Hematopoietic multipotent progenitor cell treated with erythropoietin and hydrocortisone succinate and interleukin-3 and kit ligand, for 8 days (in vitro differentiated cells): Measurements from ENCODE around the gene SEMA5A.

Source experiments
- DNase-seq: peaks from one replicate; pipeline ENCODE4 v3.0.0-alpha.2; 2015

Gene SEMA5A

GRCh38 chr5:9040475-9040874, 505.4 kb downstream of the SEMA5A start:
- no peak for DNase-seq

DNA sequence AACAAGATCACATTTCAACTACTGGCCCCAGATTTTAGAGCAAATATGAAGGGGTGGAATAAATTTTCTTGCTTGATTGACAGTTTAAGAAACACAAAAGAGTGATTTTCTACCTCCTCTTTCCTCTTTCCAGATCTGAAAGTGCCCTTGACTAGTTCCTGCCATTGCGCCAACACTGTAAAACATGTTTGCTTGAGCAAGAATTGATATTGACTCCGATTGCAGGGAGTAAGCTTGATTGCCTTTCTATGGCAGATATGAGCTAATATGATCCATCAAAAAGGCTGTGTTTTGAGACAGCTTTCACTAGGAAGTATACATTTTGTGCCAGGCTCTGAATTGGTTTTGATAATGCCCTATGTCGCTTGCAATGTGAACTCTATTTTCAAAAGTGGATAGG, 508.8 kb downstream of the SEMA5A start:
- no peak for DNase-seq

- DNase-seq, result no peak
These were observed 510.5 kb downstream of the SEMA5A start for GRCh38 chr5:9035346-9035745.

- DNase-seq, result no peak
These were observed 511.2 kb downstream of the SEMA5A start for GRCh38 chr5:9034649-9035048.

DNA sequence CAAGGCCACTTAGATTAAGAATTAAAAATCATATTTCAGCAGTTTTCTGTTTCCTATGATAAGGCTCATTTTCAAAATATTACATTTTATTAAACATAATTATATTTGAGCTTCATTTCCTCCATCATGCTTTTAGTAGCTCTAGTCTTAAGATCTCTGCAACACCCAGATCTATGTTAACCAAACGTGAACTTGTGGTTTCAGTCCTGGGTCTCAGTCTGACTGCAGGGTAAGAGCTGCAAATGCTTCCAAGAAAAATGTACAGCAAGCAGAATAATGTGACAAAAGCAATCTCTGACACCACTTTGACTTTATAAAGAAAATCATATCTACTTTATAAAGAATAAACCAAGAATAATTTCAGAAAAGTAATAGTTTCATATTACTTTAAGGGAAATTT, 512.4 kb downstream of the SEMA5A start:
- DNase-seq, result no peak

DNA sequence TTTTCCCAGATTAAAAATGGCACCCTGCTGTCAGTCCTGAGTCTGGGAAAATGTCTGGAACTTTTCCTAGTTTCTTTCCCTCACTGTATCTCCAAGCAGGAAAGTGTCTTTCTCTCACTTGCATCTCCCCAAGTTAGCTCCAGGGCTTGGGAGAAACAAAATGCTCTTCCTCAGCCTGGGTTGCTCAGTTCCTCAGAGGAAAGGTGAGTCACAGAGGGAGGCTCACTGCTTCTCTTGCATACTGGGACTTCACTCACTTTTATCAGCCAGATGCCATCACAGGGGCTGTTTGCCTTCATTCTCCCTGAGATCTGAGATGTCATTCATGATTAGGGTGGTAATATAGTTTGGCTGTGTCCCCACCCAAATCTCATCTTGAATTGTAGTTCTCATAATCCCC, 519.9 kb downstream of the SEMA5A start:
- DNase-seq, result no peak

- no peak for DNase-seq
These were observed 524.9 kb downstream of the SEMA5A start for GRCh38 chr5:9020996-9021395.

- DNase-seq, result no peak
These were observed 530.0 kb downstream of the SEMA5A start for GRCh38 chr5:9015937-9016270.

DNA sequence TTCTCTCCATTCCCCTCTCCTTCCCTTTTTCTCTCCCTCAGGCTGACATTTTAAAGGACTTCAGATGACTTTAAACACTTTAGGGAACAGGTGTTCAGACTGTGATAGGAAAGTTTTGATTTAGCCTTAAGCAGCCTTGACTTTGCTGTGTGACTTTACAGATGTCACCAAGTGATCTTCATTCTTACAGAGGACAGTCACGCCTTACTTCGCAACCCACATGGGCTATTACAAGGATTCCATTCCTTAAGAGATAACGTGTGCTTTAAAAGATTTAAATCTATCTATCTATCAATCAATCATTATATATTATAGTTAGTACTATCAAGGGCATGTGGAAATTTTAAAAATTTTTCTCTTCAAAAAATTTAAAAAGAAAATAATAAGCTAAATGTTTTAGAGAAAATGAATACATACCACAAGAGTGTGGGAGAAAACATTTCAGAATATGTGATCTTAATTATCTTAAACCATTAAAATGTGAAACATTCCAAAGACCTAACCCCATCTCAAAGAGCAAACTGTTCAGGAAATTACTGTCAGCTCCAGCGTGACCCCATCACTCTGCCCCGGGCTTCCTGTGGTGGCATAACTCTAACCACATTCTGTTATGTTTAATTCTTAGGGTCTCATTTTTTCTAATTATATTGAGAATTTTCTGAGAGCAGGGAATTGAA, 530.5 kb downstream of the SEMA5A start:
- DNase-seq, result no peak

- no peak for DNase-seq
These were observed 532.7 kb downstream of the SEMA5A start for GRCh38 chr5:9013147-9013546.

- DNase-seq, result no peak
These were observed 535.8 kb downstream of the SEMA5A start for GRCh38 chr5:9009931-9010651.

DNA sequence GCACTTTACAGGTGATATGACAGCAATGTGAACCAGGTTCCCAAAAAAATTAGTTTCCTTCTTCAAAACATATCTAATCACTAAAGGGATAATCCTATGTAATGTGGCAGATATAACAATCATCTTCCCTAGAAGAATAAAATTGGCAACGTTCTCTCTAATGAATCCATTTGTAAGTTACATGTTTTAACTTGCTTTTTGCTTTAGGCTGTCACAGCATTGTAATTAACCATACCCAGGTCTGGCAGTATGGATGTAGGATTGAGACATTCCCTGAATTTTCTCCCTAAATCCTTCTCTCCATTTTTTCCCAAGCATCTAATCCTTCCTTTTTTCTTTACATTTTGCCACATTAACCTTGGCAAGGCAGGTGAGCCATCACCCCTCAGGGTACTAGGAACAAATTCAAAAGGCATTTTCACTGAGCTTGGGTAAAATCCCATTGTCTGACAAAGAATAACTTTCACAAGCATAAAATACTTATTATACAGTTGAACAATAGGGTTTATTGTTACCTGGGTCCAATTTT, 548.3 kb downstream of the SEMA5A start:
- no peak for DNase-seq

- DNase-seq, result no peak
These were observed 552.8 kb downstream of the SEMA5A start for GRCh38 chr5:8993031-8993430.
